ENCODE data around the gene KLHL20. TPM values are rescaled to one million over a fixed set of nuclear protein-coding genes. Genes with fewer than 3 reads are reported as not detected.
A peak's percentile ranks its signal among the peaks of the same experiment; 100 is the strongest.
"Not testable (repeated sequence)": the region's sequence is repeated elsewhere in the genome, so short reads cannot be mapped to it uniquely, and the experiment has no call there.

Gene KLHL20
- total and polyA plus RNA-seq, 5 donors from 2014 or later, result 19.0 to 30.6 (median 24.2) TPM

GRCh38 chr1:173715538-173715844, 710 bp downstream of the KLHL20 start:
- H3K9me3 ChIP-seq (ENCODE audit: control insufficient read depth in 2 of 2, low read length in 2 of 2), result no peaks in the 10 kb centered on the region
- peak overlapping the region; percentile 93 to 98 (median 96) for H3K27ac Mint-ChIP-seq
- peaks cover 19 to 42% (median 28%) of the 10 kb centered on the region in 4 donors for H3K4me1 Mint-ChIP-seq
- peaks cover 17% of the 10 kb centered on the region for H3K27me3 ChIP-seq (ENCODE audit: control insufficient read depth, insufficient read depth, low read length)
- DNase-seq (no peak), ATAC-seq (ENCODE audit: low read depth in 2 of 2) (no peak)
- peak overlapping the region; percentile 91 to 99 (median 98) for H3K4me3 Mint-ChIP-seq
- peaks cover 3% of the 10 kb centered on the region for H3K36me3 ChIP-seq (ENCODE audit: control insufficient read depth, insufficient read depth, low read length)
- peaks cover 30% of the 10 kb centered on the region for H3K4me1 ChIP-seq (ENCODE audit: control insufficient read depth, insufficient read depth, low read length, poor library complexity, severe bottlenecking)
- H3K36me3 Mint-ChIP-seq, result peaks cover 5% of the 10 kb centered on the region
- H3K9me3 Mint-ChIP-seq, result peaks cover 0 to 2% (median 0%) of the 10 kb centered on the region in 7 donors
- H3K27me3 Mint-ChIP-seq, result peaks cover 14% of the 10 kb centered on the region
- peak overlapping the region; percentile 87 for H3K27ac ChIP-seq (ENCODE audit: insufficient read depth, low read length, poor library complexity, severe bottlenecking)
- peak overlapping the region; percentile 99 for H3K4me3 ChIP-seq (ENCODE audit: low read depth, low read length)

GRCh38 chr1:173717238-173717637, 2.5 kb downstream of the KLHL20 start:
- ATAC-seq (ENCODE audit: low read depth in 2 of 2), result no peak
- no peak for DNase-seq
- Histone ChIP-seq H3K27me3 (ENCODE audit: control insufficient read depth, insufficient read depth, low read length) (peaks cover 7% of the 10 kb centered on the region), H3K4me1 (ENCODE audit: control insufficient read depth, insufficient read depth, low read length, poor library complexity, severe bottlenecking) (peaks cover 30% of the 10 kb centered on the region), H3K9me3 (ENCODE audit: control insufficient read depth in 2 of 2, low read length in 2 of 2) (no peaks in the 10 kb centered on the region), H3K27ac (ENCODE audit: insufficient read depth, low read length, poor library complexity, severe bottlenecking) (no peak overlapping the region), H3K36me3 (ENCODE audit: control insufficient read depth, insufficient read depth, low read length) (peaks cover 7% of the 10 kb centered on the region), H3K4me3 (ENCODE audit: low read depth, low read length) (peak overlapping the region; percentile 99)
- Mint-ChIP-seq H3K36me3 (peaks cover 17% of the 10 kb centered on the region), H3K27me3 (peaks cover 6% of the 10 kb centered on the region), H3K9me3 (no peaks in the 10 kb centered on the region), H3K4me1 (peaks cover 29 to 50% (median 33%) of the 10 kb centered on the region in 4 donors), H3K4me3 (peak overlapping the region; percentile 11 to 88 (median 24)), H3K27ac (peak overlapping the region in 1 of 3 donors; percentile 15)

- H3K9me3 Mint-ChIP-seq; H3K27ac ChIP-seq (ENCODE audit: insufficient read depth, low read length, poor library complexity, severe bottlenecking); DNase-seq; H3K27me3 Mint-ChIP-seq; H3K9me3 ChIP-seq (ENCODE audit: control insufficient read depth in 2 of 2, low read length in 2 of 2); H3K27ac Mint-ChIP-seq; H3K27me3 ChIP-seq (ENCODE audit: control insufficient read depth, insufficient read depth, low read length); H3K4me3 ChIP-seq (ENCODE audit: low read depth, low read length); H3K4me3 Mint-ChIP-seq; H3K4me1 ChIP-seq (ENCODE audit: control insufficient read depth, insufficient read depth, low read length, poor library complexity, severe bottlenecking); ATAC-seq (ENCODE audit: low read depth in 2 of 2): not testable (repeated sequence)
- Mint-ChIP-seq H3K4me1 (peaks cover 7 to 16% (median 12%) of the 10 kb centered on the region in 4 donors), H3K36me3 (peaks cover 35% of the 10 kb centered on the region)
- peaks cover 14% of the 10 kb centered on the region for H3K36me3 ChIP-seq (ENCODE audit: control insufficient read depth, insufficient read depth, low read length)
Measured at GRCh38 chr1:173731331-173731730, 16.6 kb downstream of the KLHL20 start.

GRCh38 chr1:173733912-173734311, 19.1 kb downstream of the KLHL20 start:
- H3K4me1 ChIP-seq (ENCODE audit: control insufficient read depth, insufficient read depth, low read length, poor library complexity, severe bottlenecking), result no peaks in the 10 kb centered on the region
- H3K4me3 ChIP-seq (ENCODE audit: low read depth, low read length), result no peak overlapping the region
- H3K36me3 ChIP-seq (ENCODE audit: control insufficient read depth, insufficient read depth, low read length), result peaks cover 12% of the 10 kb centered on the region
- no peaks in the 10 kb centered on the region for H3K27me3 ChIP-seq (ENCODE audit: control insufficient read depth, insufficient read depth, low read length)
- Mint-ChIP-seq H3K4me1 (peaks cover 22 to 38% (median 31%) of the 10 kb centered on the region in 4 donors), H3K36me3 (peaks cover 42% of the 10 kb centered on the region), H3K27ac (peak overlapping the region in 1 of 3 donors; percentile 62), H3K9me3 (peaks cover 0 to 10% (median 3%) of the 10 kb centered on the region in 7 donors), H3K27me3 (no peaks in the 10 kb centered on the region), H3K4me3 (no peak overlapping the region)
- DNase-seq (no peak), ATAC-seq (ENCODE audit: low read depth in 2 of 2) (no peak)
- no peak overlapping the region for H3K27ac ChIP-seq (ENCODE audit: insufficient read depth, low read length, poor library complexity, severe bottlenecking)
- no peaks in the 10 kb centered on the region for H3K9me3 ChIP-seq (ENCODE audit: control insufficient read depth in 2 of 2, low read length in 2 of 2)

- H3K36me3 ChIP-seq (ENCODE audit: control insufficient read depth, insufficient read depth, low read length), result peaks cover 17% of the 10 kb centered on the region
- not testable (repeated sequence) for DNase-seq; H3K27me3 Mint-ChIP-seq; H3K27ac Mint-ChIP-seq; H3K4me1 ChIP-seq (ENCODE audit: control insufficient read depth, insufficient read depth, low read length, poor library complexity, severe bottlenecking); H3K27me3 ChIP-seq (ENCODE audit: control insufficient read depth, insufficient read depth, low read length); H3K9me3 ChIP-seq (ENCODE audit: control insufficient read depth in 2 of 2, low read length in 2 of 2); H3K9me3 Mint-ChIP-seq; H3K27ac ChIP-seq (ENCODE audit: insufficient read depth, low read length, poor library complexity, severe bottlenecking); ATAC-seq (ENCODE audit: low read depth in 2 of 2); H3K4me3 ChIP-seq (ENCODE audit: low read depth, low read length)
- H3K36me3 Mint-ChIP-seq, result peaks cover 58% of the 10 kb centered on the region
- H3K4me1 Mint-ChIP-seq, result peaks cover 36 to 54% (median 40%) of the 10 kb centered on the region in 4 donors
- peak overlapping the region in 2 of 4 donors; percentile 21 to 40 for H3K4me3 Mint-ChIP-seq
Measured at GRCh38 chr1:173736104-173736503, 21.3 kb downstream of the KLHL20 start.

GRCh38 chr1:173742203-173742886, 27.6 kb downstream of the KLHL20 start:
- no peaks in the 10 kb centered on the region for H3K27me3 ChIP-seq (ENCODE audit: control insufficient read depth, insufficient read depth, low read length)
- H3K27me3 Mint-ChIP-seq, result no peaks in the 10 kb centered on the region
- ATAC-seq (ENCODE audit: low read depth in 2 of 2) (no peak), DNase-seq (no peak)
- H3K36me3 ChIP-seq (ENCODE audit: control insufficient read depth, insufficient read depth, low read length), result peaks cover 23% of the 10 kb centered on the region
- H3K4me3 ChIP-seq (ENCODE audit: low read depth, low read length), result no peak overlapping the region
- no peaks in the 10 kb centered on the region for H3K9me3 ChIP-seq (ENCODE audit: control insufficient read depth in 2 of 2, low read length in 2 of 2)
- H3K27ac Mint-ChIP-seq, result no peak overlapping the region
- no peak overlapping the region for H3K4me3 Mint-ChIP-seq
- no peak overlapping the region for H3K27ac ChIP-seq (ENCODE audit: insufficient read depth, low read length, poor library complexity, severe bottlenecking)
- peaks cover 0 to 4% (median 0%) of the 10 kb centered on the region in 7 donors for H3K9me3 Mint-ChIP-seq
- H3K4me1 Mint-ChIP-seq, result peaks cover 34 to 65% (median 58%) of the 10 kb centered on the region in 4 donors
- H3K4me1 ChIP-seq (ENCODE audit: control insufficient read depth, insufficient read depth, low read length, poor library complexity, severe bottlenecking), result no peaks in the 10 kb centered on the region
- H3K36me3 Mint-ChIP-seq, result peaks cover 48% of the 10 kb centered on the region

GRCh38 chr1:173744651-173745050, 29.9 kb downstream of the KLHL20 start:
- Histone ChIP-seq H3K4me1 (ENCODE audit: control insufficient read depth, insufficient read depth, low read length, poor library complexity, severe bottlenecking) (no peaks in the 10 kb centered on the region), H3K27ac (ENCODE audit: insufficient read depth, low read length, poor library complexity, severe bottlenecking) (no peak overlapping the region), H3K4me3 (ENCODE audit: low read depth, low read length) (no peak overlapping the region)

GRCh38 chr1:173749137-173749536, 34.4 kb downstream of the KLHL20 start:
- Mint-ChIP-seq H3K4me1 (peaks cover 11 to 34% (median 25%) of the 10 kb centered on the region in 4 donors), H3K4me3 (no peak overlapping the region), H3K36me3 (peaks cover 21% of the 10 kb centered on the region), H3K9me3 (peaks cover 0 to 4% (median 0%) of the 10 kb centered on the region in 7 donors), H3K27me3 (no peaks in the 10 kb centered on the region), H3K27ac (no peak overlapping the region)
- H3K9me3 ChIP-seq (ENCODE audit: control insufficient read depth in 2 of 2, low read length in 2 of 2), result no peaks in the 10 kb centered on the region
- no peak overlapping the region for H3K4me3 ChIP-seq (ENCODE audit: low read depth, low read length)
- no peak for DNase-seq
- H3K27me3 ChIP-seq (ENCODE audit: control insufficient read depth, insufficient read depth, low read length), result no peaks in the 10 kb centered on the region
- H3K4me1 ChIP-seq (ENCODE audit: control insufficient read depth, insufficient read depth, low read length, poor library complexity, severe bottlenecking), result no peaks in the 10 kb centered on the region
- no peak overlapping the region for H3K27ac ChIP-seq (ENCODE audit: insufficient read depth, low read length, poor library complexity, severe bottlenecking)
- no peak for ATAC-seq (ENCODE audit: low read depth in 2 of 2)
- peaks cover 24% of the 10 kb centered on the region for H3K36me3 ChIP-seq (ENCODE audit: control insufficient read depth, insufficient read depth, low read length)

More at GRCh38 chr1:173744651-173745050, 29.9 kb downstream of the KLHL20 start:
- no peak overlapping the region for H3K27ac Mint-ChIP-seq
- H3K27me3 Mint-ChIP-seq, result no peaks in the 10 kb centered on the region
- H3K9me3 Mint-ChIP-seq, result peaks cover 0 to 4% (median 0%) of the 10 kb centered on the region in 7 donors
- H3K4me3 Mint-ChIP-seq, result peak overlapping the region in 1 of 4 donors; percentile 38
- H3K27me3 ChIP-seq (ENCODE audit: control insufficient read depth, insufficient read depth, low read length), result no peaks in the 10 kb centered on the region
- peaks cover 15 to 66% (median 49%) of the 10 kb centered on the region in 4 donors for H3K4me1 Mint-ChIP-seq
- H3K36me3 ChIP-seq (ENCODE audit: control insufficient read depth, insufficient read depth, low read length), result peaks cover 23% of the 10 kb centered on the region
- H3K9me3 ChIP-seq (ENCODE audit: control insufficient read depth in 2 of 2, low read length in 2 of 2), result no peaks in the 10 kb centered on the region
- peaks cover 32% of the 10 kb centered on the region for H3K36me3 Mint-ChIP-seq
- ATAC-seq (ENCODE audit: low read depth in 2 of 2), result no peak
- DNase-seq, result no peak
